Neural progenitor cell (in vitro differentiated cells): Measurements from ENCODE around the gene DISC1. TPM values are rescaled to one million over a fixed set of nuclear protein-coding genes. Genes with fewer than 3 reads are reported as not detected.

Source experiments
- DNase-seq: peaks from one replicate; pipeline ENCODE4 v3.0.0-alpha.2; 2016; ENCODE audit warnings: low spot score
- H2AFZ ChIP-seq: fragments of 200-600 bp; sonication (generic); replicated peaks from 2 replicates; pipeline ENCODE4 v1.6.1; 2016; ENCODE audit warnings: antibody characterized with exemption
- H3F3A ChIP-seq: fragments of 200-600 bp; sonication (generic); 2 replicates; pipeline ENCODE4 v1.6.1; 2016; ENCODE audit warnings: antibody characterized with exemption, low read depth
- H3K27ac ChIP-seq: fragments of 200-600 bp; sonication (generic); 2 replicates; pipeline ENCODE4 v1.5.1; 2016; ENCODE audit warnings: mild to moderate bottlenecking
- H3K27me3 ChIP-seq: fragments of 200-600 bp; sonication (generic); 2 replicates; pipeline ENCODE4 v1.6.1; 2016; ENCODE audit warnings: mild to moderate bottlenecking, moderate library complexity
- H3K36me3 ChIP-seq: fragments of 200-600 bp; sonication (generic); 2 replicates; pipeline ENCODE4 v1.5.1; 2016
- H3K4me1 ChIP-seq: fragments of 200-600 bp; sonication (generic); 2 replicates; pipeline ENCODE4 v1.6.1; 2016; ENCODE audit warnings: mixed run types
- H3K4me2 ChIP-seq: fragments of 200-600 bp; sonication (generic); 2 replicates; pipeline ENCODE4 v1.6.1; 2016
- H3K4me3 ChIP-seq: fragments of 200-600 bp; sonication (generic); 2 replicates; pipeline ENCODE4 v1.5.1; 2016
- H3K79me2 ChIP-seq: fragments of 200-600 bp; sonication (generic); 2 replicates; pipeline ENCODE4 v1.6.1; 2016; ENCODE audit warnings: low read depth
- H3K9ac ChIP-seq: fragments of 200-600 bp; sonication (generic); 2 replicates; pipeline ENCODE4 v1.6.1; 2016
- H3K9me3 ChIP-seq: fragments of 200-600 bp; sonication (generic); 2 replicates; pipeline ENCODE4 v1.5.1; 2016; ENCODE audit warnings: low read depth
- H4K20me1 ChIP-seq: fragments of 200-600 bp; sonication (generic); 2 replicates; pipeline ENCODE4 v1.6.1; 2016; ENCODE audit warnings: low read depth
- H3K27ac Mint-ChIP-seq: 3 replicates; pipeline ENCODE4 v1.8.0; 2021; ENCODE audit warnings: mixed read lengths
- H3K27me3 Mint-ChIP-seq: 2 replicates; pipeline ENCODE4 v1.8.0; 2022; ENCODE audit warnings: low read depth, mild to moderate bottlenecking, inconsistent platforms, moderate library complexity, mixed read lengths; ENCODE audit not compliant: insufficient read depth
- H3K36me3 Mint-ChIP-seq: 3 replicates; pipeline ENCODE4 v1.8.0; 2021; ENCODE audit warnings: mixed read lengths
- H3K4me1 Mint-ChIP-seq: 3 replicates; pipeline ENCODE4 v1.8.0; 2021; ENCODE audit warnings: mixed read lengths
- H3K4me3 Mint-ChIP-seq: 3 replicates; pipeline ENCODE4 v1.8.0; 2021; ENCODE audit warnings: mild to moderate bottlenecking, moderate library complexity, mixed read lengths
- H3K9me3 Mint-ChIP-seq: 3 replicates; pipeline ENCODE4 v1.8.0; 2020; ENCODE audit warnings: mixed read lengths
- EZH2 ChIP-seq: fragments of 200-600 bp; sonication (generic); IDR thresholded peaks from 2 replicates; pipeline ENCODE4 v1.6.1; 2017; ENCODE audit warnings: antibody characterized with exemption, mild to moderate bottlenecking, moderate library complexity
- EZH2phosphoT487 ChIP-seq: fragments of 200-600 bp; sonication (generic); IDR thresholded peaks from 2 replicates; pipeline ENCODE4 v1.6.1; 2017; ENCODE audit warnings: antibody characterized with exemption
- total RNA-seq: library from RNA; depleted of rRNA; stranded (reverse); fragments of >200 nt; gene quantifications from 2 replicates; pipeline ENCODE4 v1.2.3, GENCODE V29; 2015; ENCODE audit warnings: low replicate concordance
- TF ChIP-seq, protein P1 (sequence below): fragments of 200-600 bp; sonication (generic); IDR thresholded peaks from 2 replicates; pipeline ENCODE4 v1.5.1; 2017; ENCODE audit warnings: antibody characterized with exemption, mild to moderate bottlenecking

DISC1 gene
- total RNA-seq, 1 donor from 2014 or later = 1.8 TPM

DNA sequence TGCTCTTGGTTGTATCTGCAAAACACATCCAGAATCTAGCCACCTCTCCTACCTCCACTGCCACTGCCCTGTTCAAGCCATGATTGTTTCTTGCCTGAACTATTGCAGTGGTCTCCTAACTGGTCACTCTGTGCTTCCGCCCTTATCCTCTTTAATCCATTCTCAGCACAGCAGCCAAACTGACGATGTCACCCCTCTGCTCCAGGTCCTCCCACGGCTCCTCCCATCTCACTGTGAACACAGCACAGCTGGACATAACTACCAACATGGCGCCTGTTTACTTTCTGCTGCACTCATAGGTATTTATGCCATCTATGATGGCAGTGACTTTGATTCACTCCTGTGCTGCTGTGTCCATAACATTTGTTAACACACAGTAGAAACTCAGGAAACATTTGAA, 406.7 kb downstream of the DISC1 start:
- H4K20me1 ChIP-seq = no peaks in the 10 kb centered on the region
- H3K9ac ChIP-seq = no peak overlapping the region
- no peak overlapping the region for H3K4me2 ChIP-seq
- peaks cover 8% of the 10 kb centered on the region for H3K4me1 ChIP-seq
- DNase-seq = peak; percentile 36
- no peaks in the 10 kb centered on the region for H3K79me2 ChIP-seq
- no peaks in the 10 kb centered on the region for H3F3A ChIP-seq
- Mint-ChIP-seq H3K4me1 (peaks cover 29% of the 10 kb centered on the region), H3K27me3 (no peaks in the 10 kb centered on the region), H3K9me3 (no peaks in the 10 kb centered on the region), H3K27ac (peak overlapping the region; percentile 35), H3K36me3 (no peaks in the 10 kb centered on the region), H3K4me3 (no peak overlapping the region)
- TF ChIP-seq, protein P1, sequence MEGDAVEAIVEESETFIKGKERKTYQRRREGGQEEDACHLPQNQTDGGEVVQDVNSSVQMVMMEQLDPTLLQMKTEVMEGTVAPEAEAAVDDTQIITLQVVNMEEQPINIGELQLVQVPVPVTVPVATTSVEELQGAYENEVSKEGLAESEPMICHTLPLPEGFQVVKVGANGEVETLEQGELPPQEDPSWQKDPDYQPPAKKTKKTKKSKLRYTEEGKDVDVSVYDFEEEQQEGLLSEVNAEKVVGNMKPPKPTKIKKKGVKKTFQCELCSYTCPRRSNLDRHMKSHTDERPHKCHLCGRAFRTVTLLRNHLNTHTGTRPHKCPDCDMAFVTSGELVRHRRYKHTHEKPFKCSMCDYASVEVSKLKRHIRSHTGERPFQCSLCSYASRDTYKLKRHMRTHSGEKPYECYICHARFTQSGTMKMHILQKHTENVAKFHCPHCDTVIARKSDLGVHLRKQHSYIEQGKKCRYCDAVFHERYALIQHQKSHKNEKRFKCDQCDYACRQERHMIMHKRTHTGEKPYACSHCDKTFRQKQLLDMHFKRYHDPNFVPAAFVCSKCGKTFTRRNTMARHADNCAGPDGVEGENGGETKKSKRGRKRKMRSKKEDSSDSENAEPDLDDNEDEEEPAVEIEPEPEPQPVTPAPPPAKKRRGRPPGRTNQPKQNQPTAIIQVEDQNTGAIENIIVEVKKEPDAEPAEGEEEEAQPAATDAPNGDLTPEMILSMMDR = no peak
- no peak for TF ChIP-seq EZH2phosphoT487
- no peak for TF ChIP-seq EZH2
- H3K4me3 ChIP-seq = no peak overlapping the region
- no peaks in the 10 kb centered on the region for H3K36me3 ChIP-seq
- H3K9me3 ChIP-seq = no peaks in the 10 kb centered on the region
- H2AFZ ChIP-seq = peak overlapping the region; percentile 26
- H3K27ac ChIP-seq = no peak overlapping the region
- H3K27me3 ChIP-seq = no peaks in the 10 kb centered on the region

GRCh38 chr1:232034556-232034955, 408.0 kb downstream of the DISC1 start:
- Mint-ChIP-seq H3K27me3 (no peaks in the 10 kb centered on the region), H3K36me3 (no peaks in the 10 kb centered on the region), H3K9me3 (no peaks in the 10 kb centered on the region), H3K27ac (no peak overlapping the region), H3K4me3 (no peak overlapping the region), H3K4me1 (peaks cover 27% of the 10 kb centered on the region)
- TF ChIP-seq EZH2 (no peak), EZH2phosphoT487 (no peak)
- TF ChIP-seq, protein P1 = no peak
- Histone ChIP-seq H3K27me3 (no peaks in the 10 kb centered on the region), H3K4me2 (no peak overlapping the region), H3K4me1 (peaks cover under 1% of the 10 kb centered on the region), H3K27ac (no peak overlapping the region), H3F3A (no peaks in the 10 kb centered on the region), H3K79me2 (no peaks in the 10 kb centered on the region), H3K9ac (no peak overlapping the region), H3K9me3 (no peaks in the 10 kb centered on the region), H4K20me1 (no peaks in the 10 kb centered on the region), H3K4me3 (no peak overlapping the region), H2AFZ (no peak overlapping the region), H3K36me3 (no peaks in the 10 kb centered on the region)
- DNase-seq = no peak

GRCh38 chr1:232036181-232036933, 409.8 kb downstream of the DISC1 start:
- H3K27me3 Mint-ChIP-seq = no peaks in the 10 kb centered on the region
- Histone ChIP-seq H3F3A (no peaks in the 10 kb centered on the region), H3K36me3 (no peaks in the 10 kb centered on the region), H3K79me2 (no peaks in the 10 kb centered on the region), H2AFZ (no peak overlapping the region), H3K27me3 (no peaks in the 10 kb centered on the region), H3K4me2 (no peak overlapping the region), H3K4me3 (no peak overlapping the region), H3K4me1 (no peaks in the 10 kb centered on the region), H3K27ac (no peak overlapping the region), H3K9ac (no peak overlapping the region), H4K20me1 (no peaks in the 10 kb centered on the region), H3K9me3 (no peaks in the 10 kb centered on the region)
- H3K27ac Mint-ChIP-seq = peak overlapping the region; percentile 64
- H3K4me3 Mint-ChIP-seq = no peak overlapping the region
- DNase-seq = no peak
- TF ChIP-seq, protein P1 = no peak
- TF ChIP-seq EZH2 (no peak), EZH2phosphoT487 (no peak)
- H3K4me1 Mint-ChIP-seq = peaks cover 27% of the 10 kb centered on the region
- no peaks in the 10 kb centered on the region for H3K36me3 Mint-ChIP-seq
- no peaks in the 10 kb centered on the region for H3K9me3 Mint-ChIP-seq
